GM12892 (cell line): Measurements from ENCODE around the gene FBXL22.

Experiments
- POLR2A ChIP-seq: IDR thresholded peaks from 2 replicates; pipeline ENCODE4 v1.6.1; 2011; ENCODE audit warnings: low read depth, low read length, control low read depth
- POLR2AphosphoS5 ChIP-seq: IDR thresholded peaks from 2 replicates; pipeline ENCODE4 v1.6.1; 2011; ENCODE audit warnings: low read depth, low read length, control low read depth
- TAF1 ChIP-seq: IDR thresholded peaks from 2 replicates; pipeline ENCODE4 v1.6.1; 2011; ENCODE audit warnings: low read depth, mild to moderate bottlenecking, control low read depth, low read length, borderline replicate concordance

- TF ChIP-seq POLR2A (no peak), POLR2AphosphoS5 (no peak), TAF1 (no peak)
These were observed 41.7 kb upstream of the FBXL22 start for GRCh38 chr15:63555507-63555906.
